HG03097 (cell line): Measurements from ENCODE around the gene LRMDA.

Experiments
- ATAC-seq: cut with Tn5 transposase; IDR thresholded peaks from one replicate; pipeline ENCODE4 v1.9.1; 2021; ENCODE audit not compliant: unreplicated experiment, low FRiP score

The LRMDA gene

DNA sequence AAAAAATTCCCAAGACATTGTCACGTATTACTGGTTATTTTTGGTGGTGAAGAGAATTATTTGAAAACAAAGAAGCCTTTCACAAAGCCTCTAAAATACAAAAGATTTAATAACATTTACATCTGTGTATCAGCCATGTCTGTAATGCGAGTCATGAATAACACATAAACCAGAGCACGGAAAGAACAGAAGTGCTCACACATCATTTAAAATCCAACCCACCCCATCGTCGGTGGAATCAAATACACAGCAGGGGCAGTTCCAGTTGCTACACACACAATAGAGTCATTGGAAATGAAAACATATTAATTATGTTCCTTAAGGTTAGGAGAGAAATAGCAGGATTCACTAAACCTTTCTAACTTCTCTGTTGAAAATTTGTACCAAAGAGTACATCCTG is 1108.9 kb downstream of the LRMDA start:
- ATAC-seq = no peak

DNA sequence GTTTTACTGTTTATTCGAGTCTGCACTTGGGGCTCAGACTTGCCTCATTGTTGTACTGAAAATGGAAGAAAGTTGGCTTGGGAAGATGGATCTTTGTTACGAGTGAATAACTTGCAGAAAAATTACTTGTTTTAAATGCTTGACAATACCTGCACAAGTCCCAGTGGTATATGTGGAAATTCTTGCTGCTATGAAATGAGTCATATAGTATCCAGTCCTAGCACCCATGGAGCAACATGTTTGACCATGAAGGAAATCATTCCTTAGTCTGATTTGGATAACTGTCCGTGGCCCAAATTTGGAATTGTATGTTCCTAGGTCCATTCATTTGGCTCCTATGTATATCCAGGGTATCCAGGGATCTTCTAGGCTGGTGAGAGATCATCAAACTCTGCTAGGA is 1109.4 kb downstream of the LRMDA start:
- no peak for ATAC-seq

DNA sequence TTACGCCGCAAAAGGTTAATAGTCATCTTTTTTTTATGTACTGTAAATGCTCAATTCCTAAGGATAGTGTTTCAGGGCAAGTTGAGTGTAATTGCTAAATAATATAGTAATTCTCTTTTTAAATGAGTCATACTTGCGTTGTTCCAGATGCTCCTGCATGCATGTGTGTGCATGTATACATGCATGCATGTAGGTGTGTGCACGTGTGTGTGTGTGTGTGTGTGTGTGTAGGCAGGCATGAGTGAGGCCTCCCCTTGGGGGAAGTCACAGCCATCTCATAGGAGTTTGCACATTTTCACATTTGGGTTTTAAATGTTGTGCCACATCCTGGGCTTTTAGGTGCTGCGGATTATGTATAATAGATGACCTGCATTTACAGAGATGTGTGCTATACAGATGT is 1110.4 kb downstream of the LRMDA start:
- ATAC-seq = no peak

DNA sequence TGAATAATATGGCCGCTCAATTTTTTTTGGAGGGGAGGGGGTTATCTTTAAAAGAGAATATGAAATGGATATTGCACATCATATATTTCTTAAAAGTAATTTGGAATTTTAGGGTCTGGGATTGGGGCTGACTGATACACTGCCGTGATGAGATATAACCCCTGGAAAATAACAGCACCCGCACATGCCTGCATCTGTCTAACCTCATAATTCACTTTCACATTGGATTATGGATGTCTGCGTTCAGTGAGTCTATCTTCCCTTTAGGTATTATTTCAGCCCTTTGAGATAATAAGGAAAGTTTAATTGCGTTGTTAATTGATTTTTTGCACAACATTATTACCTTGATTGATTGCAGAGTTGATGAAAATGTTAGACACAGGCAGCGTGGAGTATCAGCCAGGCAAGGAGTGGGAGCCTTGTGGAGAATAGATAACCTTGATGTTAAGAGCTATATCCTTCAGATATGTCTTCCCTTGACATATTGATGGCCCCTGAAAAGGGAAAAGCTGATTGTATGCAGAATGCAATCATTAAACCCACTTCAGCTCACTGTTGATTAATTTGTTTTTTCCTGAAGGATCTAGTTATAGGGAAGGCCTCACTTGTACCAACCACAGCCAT is 1111.0 kb downstream of the LRMDA start:
- ATAC-seq = no peak

DNA sequence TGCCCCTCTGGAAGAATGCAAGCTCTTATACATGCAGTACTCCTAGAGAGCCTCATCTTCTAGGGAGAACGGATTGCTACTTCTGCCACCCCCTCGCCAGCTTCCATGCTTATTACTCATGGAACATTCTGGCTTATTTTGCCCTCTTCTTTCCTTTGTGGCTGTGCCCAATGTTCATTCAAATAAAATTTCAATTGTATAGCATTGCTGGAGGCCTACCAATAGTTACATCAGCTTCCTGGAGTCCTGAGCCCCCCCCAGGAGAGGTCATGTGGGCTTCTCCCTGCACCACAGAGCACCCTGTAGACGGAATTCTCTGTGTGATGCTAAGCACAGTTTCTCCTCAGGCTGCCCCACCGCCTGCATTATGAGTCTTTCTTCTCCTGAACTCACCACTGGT is 1112.2 kb downstream of the LRMDA start:
- ATAC-seq = no peak

DNA sequence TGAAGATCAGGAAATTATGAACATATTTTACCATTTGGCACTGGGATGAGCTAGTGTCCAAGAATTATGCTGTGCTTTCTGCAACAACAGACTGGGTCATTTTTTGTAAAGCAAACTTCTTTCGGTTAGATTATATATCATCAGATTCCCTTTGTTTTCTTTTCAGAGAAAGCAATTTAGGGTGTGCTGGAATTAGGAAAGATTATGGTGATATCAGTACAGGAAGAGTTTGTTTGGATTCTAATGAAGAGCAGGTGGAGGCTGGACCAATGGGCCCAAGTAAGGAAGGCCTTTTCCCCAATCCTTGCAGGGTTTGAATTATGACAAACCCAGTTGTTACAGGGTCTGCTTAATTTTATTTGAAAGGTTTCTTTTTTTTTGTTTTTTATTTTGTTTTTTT is 1113.4 kb downstream of the LRMDA start:
- no peak for ATAC-seq

DNA sequence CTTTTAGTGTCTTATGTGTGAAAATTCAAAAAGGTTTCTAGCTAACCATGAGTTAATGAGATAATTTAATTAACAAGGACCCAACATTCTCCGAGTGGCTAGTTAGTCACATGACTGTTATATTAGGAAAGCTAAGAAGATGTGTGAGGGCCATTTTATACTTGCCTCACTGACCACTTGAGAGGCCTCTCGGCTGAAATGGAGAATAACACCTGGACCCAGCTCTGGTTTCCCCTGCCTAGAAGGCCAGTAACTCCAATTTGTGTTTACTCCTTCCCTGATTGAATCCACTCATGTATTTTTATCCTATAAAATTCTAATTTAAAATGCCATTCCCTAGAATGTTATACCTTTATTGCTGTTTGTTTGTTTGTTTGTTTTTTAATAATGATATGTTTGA is 1115.0 kb downstream of the LRMDA start:
- no peak for ATAC-seq

DNA sequence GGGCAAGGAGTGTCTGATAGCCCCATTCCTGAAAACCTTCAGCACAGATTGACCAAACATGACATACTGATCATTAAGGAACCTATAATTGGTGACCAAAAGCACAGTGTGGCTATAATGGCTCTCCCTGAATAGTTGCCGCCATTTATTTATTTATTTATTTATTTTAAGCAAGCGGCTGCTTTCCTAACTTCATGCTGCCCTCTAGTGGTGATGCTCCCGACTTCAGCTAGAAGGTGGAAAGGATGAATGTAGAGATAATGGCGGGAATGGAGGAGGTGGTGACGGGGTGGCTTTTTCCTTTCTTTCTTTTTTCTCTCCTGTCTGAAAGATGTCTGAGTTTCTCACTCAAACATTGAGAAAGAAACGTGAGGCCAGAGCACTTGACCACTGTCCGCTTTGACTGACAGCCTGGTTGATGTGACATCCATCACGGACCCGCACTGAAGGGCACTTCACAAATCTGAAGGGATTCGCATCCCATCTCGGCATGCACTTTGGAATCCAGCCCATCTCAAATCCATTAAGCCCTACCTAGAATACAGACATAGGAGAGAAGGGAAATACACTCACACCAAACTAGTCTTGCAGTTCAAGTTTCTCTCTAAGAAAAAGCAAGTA is 1116.0 kb downstream of the LRMDA start:
- ATAC-seq = peak; percentile 64

DNA sequence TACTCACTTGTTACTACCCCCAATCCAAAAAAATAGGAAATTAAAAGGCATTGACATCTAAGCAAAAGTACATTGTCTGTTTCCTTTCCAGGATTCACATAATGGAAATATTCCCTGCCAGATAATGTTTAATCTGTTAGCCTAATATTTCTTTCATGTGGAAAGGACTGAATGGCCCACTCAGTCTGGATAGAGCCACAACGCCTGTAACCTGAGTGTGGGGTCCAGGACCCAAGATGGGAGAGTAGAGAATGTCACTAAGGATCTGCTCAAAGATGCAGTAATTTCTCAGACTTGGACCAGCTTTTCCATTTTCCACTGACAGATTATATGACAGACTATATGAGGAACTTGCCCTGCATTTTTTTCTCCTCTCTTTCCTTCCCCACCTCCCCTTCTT is 1117.3 kb downstream of the LRMDA start:
- ATAC-seq = no peak

DNA sequence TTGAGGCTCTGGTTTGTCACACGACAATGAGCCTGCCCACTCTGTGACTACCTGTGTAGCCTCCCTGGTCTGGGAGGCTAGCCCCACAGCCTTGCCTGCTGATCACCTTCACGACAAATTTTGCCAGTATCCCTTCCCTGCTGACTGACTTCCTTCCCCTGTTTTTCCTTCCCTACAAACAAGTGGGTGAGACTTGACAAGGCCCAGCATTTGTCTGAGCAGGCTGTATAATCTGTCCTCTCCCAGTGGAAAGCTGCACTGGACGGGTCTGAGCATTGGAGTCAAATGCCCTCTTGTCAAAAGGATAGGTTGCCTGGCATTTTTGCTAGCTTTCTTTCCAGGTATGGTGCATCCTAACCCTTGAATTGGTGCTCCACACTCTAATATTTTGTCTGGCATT is 1117.7 kb downstream of the LRMDA start:
- no peak for ATAC-seq

DNA sequence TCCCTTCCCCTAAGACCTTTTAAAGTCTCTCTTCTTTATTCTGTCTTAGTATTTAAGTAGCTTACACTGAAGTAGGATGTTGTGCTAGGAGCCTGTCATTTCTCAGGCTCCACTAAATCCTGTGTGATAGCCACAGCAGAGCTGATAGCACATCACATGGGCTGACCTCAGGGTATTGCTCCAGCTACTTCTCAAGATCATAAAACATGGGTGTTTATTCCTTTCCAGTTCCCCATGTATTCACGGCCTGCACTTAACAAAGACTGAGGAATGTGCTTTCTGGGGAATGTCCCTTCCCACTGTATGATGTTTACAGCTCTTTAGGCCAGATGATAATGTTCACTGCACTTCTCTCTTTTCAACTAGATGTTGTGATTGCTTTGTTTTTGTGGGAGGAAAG is 1119.4 kb downstream of the LRMDA start:
- ATAC-seq = no peak

DNA sequence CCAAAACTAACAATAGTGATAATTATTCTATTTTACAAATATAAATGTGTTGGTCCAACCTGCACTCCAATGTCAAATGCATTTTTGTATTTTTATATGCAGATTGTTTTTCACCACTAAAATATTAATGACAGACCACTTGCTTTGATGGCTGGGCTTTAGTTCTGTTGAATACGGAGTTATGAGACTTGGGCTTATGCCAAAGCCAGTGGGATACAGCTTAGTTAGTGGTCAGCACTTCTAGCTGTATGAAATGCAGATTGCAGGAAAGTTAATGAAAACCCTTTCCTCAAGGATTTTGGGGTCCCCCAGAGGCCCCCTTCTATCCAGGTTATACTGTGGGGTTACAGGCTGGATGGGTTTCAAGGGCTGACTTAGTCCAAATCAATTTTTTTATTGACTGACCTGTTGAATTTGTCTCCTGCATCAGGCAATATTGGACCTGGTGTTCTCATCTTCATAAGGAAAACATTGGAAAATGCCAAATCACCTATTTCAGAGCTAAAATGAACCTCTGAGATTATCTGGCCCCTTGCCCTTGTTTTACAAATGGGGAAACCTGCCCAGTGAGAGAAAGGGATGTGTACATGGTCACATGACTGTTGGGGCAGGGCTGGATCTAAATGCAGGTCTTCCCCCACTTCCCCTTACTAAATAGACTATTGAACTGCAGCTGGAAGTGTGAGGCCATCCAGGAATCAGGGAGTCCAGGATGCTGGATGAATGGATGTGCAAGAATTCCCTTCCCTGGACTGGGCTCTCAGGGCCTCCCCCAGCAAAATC is 1120.9 kb downstream of the LRMDA start:
- no peak for ATAC-seq

DNA sequence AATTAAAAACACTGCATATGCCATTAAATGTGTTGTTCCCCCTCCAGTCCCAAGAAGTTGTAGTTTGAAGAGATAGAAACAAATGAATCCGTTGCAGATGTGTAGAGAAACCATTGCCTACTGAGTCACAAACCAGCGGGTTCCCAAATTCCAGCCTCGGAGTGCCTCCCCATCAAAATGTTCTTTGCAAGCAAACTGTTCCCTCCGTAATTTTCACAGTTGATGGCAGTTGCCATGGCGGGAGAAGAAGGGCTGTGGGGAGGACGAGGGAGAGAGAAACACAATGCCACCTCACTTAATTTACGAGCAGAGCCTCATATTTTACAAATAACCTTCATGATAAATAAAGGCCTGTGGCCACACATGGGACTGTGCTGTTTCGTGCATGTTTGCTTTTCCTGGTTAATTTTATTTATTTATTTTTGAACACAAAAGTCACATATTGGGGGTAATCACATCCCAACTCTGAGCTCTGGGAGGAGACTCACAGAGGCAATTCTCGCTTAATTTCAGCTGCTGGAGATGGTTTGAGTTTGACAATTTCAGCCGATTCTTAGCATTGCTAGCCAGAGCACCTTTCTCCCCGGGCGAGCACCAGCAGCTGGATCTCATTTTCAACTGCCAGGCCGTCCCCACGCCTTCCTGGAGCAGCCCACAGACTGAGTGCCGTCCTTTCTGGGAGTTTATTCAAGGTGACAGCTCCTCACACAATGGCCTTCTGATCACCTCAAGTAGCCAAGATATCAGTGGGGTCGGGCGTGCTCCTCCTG is 1122.0 kb downstream of the LRMDA start:
- no peak for ATAC-seq

DNA sequence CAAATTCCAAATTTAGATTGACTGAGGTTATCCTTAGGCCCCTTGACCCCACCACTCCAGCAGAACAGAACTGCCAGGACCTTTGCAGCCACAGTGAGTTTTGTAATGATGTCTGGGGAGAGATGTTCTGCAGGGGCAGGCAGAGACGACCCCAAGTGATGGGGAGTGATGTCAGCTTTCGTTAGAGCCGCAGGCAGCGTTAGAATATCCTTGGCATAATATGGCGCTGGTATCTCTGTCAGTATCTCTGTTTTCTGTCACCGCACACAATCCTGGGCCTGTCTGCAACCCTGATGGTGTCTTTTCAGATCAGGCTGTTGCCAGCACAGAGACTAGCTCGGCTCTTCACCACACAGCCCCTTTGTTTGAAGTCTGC is 1122.6 kb downstream of the LRMDA start:
- ATAC-seq = no peak

DNA sequence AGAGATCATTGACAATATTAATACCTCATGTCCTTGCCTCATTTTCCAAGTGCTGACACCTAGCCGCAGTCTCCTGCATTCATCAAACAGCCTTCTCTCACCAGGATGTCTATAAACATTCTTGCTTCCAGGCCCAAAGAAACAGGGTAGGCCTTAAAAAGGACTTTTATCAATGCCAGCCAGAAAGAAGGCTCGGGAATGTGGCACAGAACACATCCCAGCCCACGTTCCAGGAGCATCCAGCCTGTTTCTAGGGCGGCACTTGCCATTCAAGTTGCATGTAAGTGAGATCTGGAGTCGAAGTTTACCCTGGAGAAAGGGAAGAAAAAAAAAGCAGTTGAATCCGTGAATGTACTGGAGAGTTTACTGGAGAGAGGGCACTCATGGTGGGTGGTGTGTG is 1123.1 kb downstream of the LRMDA start:
- ATAC-seq = no peak

DNA sequence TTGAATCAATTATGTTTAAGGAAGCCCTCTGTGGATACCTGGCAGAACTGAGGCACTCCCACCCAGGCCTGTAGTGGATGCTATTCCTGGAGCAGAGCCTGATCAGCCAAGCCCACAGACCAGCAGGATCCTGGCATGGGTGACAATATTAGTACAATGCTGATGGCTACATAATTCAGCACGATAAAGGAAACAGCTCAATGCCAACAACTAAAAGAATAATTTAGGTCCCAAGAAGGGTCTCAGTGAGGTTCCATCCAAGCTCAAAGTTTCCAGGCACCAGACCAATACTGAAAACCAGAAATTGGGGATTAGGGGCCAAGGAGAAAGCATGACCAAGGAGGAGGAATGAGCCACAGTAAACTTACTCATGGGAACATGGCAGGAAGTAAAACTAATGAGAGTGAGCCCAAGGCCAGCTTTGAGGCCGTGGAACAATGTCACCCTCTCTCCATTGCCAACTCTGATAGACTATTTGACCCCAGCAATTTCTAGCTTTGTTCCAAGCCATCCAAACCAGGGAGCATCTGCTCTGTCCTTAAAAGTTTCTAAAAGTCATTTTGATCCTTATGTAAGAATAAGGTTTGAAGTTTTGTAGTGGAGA is 1123.7 kb downstream of the LRMDA start:
- no peak for ATAC-seq

DNA sequence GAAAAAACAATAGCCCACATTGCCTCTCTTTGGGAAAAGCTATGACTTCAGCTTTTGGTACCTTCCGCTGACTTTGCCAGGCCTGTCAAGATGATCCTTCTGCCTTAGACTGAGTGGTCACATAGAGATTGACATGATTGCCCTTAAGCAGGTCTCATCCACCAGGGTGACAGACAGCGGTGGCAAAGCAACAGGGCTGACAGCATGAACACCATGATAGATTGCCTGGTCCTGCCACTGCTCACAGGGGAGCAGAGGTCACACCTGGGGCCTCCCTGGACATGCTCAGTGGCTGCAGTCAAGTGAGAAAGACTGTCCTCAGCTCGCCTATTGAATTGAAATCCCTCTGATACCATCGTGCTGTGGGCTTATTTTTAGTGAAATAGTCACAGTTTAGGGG is 1125.9 kb downstream of the LRMDA start:
- ATAC-seq = no peak

DNA sequence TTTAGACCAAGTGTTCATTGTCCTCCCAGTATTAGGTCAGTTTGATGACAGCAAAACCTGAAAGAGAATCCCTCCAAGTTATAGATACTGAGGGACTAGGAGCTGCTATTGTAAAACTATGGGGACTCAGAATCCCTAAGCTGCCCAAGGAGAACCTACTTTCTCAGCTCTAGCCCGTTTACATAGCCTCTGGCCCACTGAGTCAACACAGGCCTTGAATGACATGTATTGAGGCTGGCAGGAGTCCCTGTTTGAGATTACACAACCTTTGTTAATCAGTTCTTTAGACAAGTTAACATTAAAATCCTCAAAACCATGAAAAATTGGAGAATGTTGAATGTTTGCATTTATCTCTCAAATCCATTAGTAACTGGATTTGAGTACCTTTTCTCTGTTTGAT is 1127.2 kb downstream of the LRMDA start:
- no peak for ATAC-seq

DNA sequence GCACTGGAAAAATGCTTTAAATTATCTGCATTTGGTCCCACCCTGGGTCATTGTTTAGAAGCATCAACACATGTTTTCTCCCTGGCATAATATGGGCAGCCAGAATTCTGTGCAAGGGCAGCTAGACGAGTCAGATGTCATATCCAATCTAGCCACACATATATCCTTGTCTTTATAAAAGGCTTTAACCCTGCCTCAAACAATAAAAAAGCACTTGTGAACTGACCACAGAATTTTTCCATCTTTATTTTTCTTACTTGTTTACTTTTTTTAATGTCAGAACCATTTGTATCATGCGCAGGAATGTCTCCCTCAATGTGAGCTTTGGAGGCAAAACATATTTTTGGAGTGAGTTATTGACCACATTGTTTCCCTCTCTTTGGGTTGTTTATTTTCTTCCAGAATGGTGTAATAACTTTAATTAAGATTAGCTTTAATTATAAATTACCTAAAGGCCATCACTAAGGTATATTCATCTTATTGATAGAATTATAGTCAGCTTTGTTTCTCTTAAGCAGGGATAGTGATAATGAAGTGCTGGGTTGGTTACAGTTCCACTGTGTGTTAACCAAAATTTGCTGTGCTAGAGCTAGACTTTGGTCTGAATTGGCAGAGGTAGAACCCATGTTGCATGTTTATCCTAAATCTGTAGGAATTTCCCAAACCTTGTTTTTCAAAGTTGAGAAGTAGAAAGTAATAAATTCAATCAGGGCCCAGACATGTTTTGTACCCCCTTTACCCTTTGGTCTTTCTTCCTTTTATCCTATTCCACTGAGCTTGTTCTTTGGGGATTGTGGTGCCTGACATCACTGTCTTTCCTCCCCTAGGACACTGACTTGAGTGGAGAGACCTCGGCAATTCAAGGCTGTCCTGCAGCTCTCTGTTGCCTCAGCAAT is 1127.8 kb downstream of the LRMDA start:
- ATAC-seq = no peak

DNA sequence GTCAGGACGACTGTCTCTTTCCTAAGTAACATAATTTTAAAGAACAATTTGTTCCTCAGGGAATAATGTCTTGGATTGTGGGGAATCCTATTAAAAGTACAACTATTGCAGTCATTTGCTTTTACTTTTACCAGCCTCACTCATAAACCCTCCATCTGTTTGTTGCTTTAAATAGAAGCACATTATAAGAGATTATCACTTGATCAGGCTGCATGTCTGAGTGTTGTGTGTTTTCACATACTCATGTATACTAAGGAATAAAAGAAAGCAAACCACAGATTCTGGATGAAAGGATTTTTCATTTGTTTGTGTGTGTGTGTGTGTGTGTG is 1128.4 kb downstream of the LRMDA start:
- ATAC-seq = no peak
